Fibroblast of skin of abdomen (primary cell): ENCODE measurements around the gene ARL14EP.

Source experiments
- DNase-seq: peaks from one replicate; pipeline ENCODE4 v3.0.0-alpha.2; 2013

ARL14EP gene

GRCh38 chr11:30328681-30329080 lies 5.8 kb downstream of the ARL14EP start:
- DNase-seq = peak; percentile 45

- no peak for DNase-seq
These were observed 6.4 kb downstream of the ARL14EP start for GRCh38 chr11:30329150-30329940.

- DNase-seq = no peak
These were observed 10.5 kb downstream of the ARL14EP start for GRCh38 chr11:30333405-30333804.

- DNase-seq = no peak
These were observed 19.8 kb downstream of the ARL14EP start for GRCh38 chr11:30342736-30343166.

GRCh38 chr11:30344085-30344484 lies 21.2 kb downstream of the ARL14EP start:
- no peak for DNase-seq

GRCh38 chr11:30345644-30346043 lies 22.7 kb downstream of the ARL14EP start:
- DNase-seq = no peak

- peak; percentile 65 for DNase-seq
These were observed 23.3 kb downstream of the ARL14EP start for GRCh38 chr11:30346068-30346688.

GRCh38 chr11:30348035-30348434 lies 25.1 kb downstream of the ARL14EP start:
- no peak for DNase-seq

- no peak for DNase-seq
These were observed 27.0 kb downstream of the ARL14EP start for GRCh38 chr11:30349885-30350284.

- DNase-seq = no peak
These were observed 27.5 kb downstream of the ARL14EP start for GRCh38 chr11:30350384-30350783.

GRCh38 chr11:30351061-30351460 lies 28.2 kb downstream of the ARL14EP start:
- no peak for DNase-seq

GRCh38 chr11:30356391-30356790 lies 33.5 kb downstream of the ARL14EP start:
- DNase-seq = no peak

GRCh38 chr11:30357872-30358271 lies 35.0 kb downstream of the ARL14EP start:
- DNase-seq = no peak

- DNase-seq = no peak
These were observed 35.6 kb downstream of the ARL14EP start for GRCh38 chr11:30358536-30358935.

GRCh38 chr11:30360741-30361140 lies 37.8 kb downstream of the ARL14EP start:
- DNase-seq = no peak

GRCh38 chr11:30364139-30364836 lies 41.4 kb downstream of the ARL14EP start:
- no peak for DNase-seq

GRCh38 chr11:30364837-30365482 lies 42.1 kb downstream of the ARL14EP start:
- DNase-seq = no peak

GRCh38 chr11:30365793-30366517 lies 43.1 kb downstream of the ARL14EP start:
- no peak for DNase-seq

- no peak for DNase-seq
These were observed 45.5 kb downstream of the ARL14EP start for GRCh38 chr11:30368394-30368793.

GRCh38 chr11:30370164-30370563 lies 47.3 kb downstream of the ARL14EP start:
- no peak for DNase-seq

- DNase-seq = no peak
These were observed 54.4 kb downstream of the ARL14EP start for GRCh38 chr11:30377347-30377746.

GRCh38 chr11:30380846-30381245 lies 57.9 kb downstream of the ARL14EP start:
- no peak for DNase-seq
